ENCODE measurements around the gene TUBG2. TPM values are rescaled to one million over a fixed set of nuclear protein-coding genes. Genes with fewer than 3 reads are reported as not detected.
A peak's percentile ranks its signal among the peaks of the same experiment; 100 is the strongest.

The TUBG2 gene
- total and polyA plus RNA-seq, 9 donors: 19.4 to 30.0 (median 22.9) TPM

- intact Hi-C loops (cut with DNase I): no loop called here
- Histone ChIP-seq H3K27me3 (no peaks in the 10 kb centered on the region), H3K4me1 (ENCODE audit: insufficient read depth) (peaks cover 14% of the 10 kb centered on the region), H3K36me3 (no peaks in the 10 kb centered on the region), H3K27ac (peak overlapping the region; percentile 82 to 84), H3K4me3 (peak overlapping the region; percentile 63), H3K9me3 (no peaks in the 10 kb centered on the region)
- WGBS, 3 donors: 33 to 40% (median 39%) methylated on average over 28 to 30 of the region's 30 CpGs
- DNase-seq: peak in 3 of 5 donors; percentile 52 to 68 (median 61)
- no peak for TF ChIP-seq EP300 (IDR thresholded peaks at IDR 0.05)
- TF ChIP-seq POLR2A (IDR thresholded peaks at IDR 0.05): no peak
- TF ChIP-seq CTCF (IDR thresholded peaks at IDR 0.05): no peak
Measured at GRCh38 chr17:42673266-42673884, 14.3 kb downstream of the TUBG2 start.

GRCh38 chr17:42673885-42674754, 15.0 kb downstream of the TUBG2 start:
- H3K27me3 ChIP-seq: no peaks in the 10 kb centered on the region
- no peaks in the 10 kb centered on the region for H3K36me3 ChIP-seq
- peak overlapping the region; percentile 63 for H3K4me3 ChIP-seq
- intact Hi-C loops (cut with DNase I): no loop called here
- peaks cover 11% of the 10 kb centered on the region for H3K4me1 ChIP-seq (ENCODE audit: insufficient read depth)
- WGBS, 3 donors: 10 to 15% (median 13%) methylated on average over 24 to 32 of the region's 32 CpGs
- TF ChIP-seq EP300 (IDR thresholded peaks at IDR 0.05): no peak
- TF ChIP-seq POLR2A (IDR thresholded peaks at IDR 0.05): no peak
- TF ChIP-seq CTCF (IDR thresholded peaks at IDR 0.05): peak in 2 of 3 donors; percentile 25 to 39
- H3K27ac ChIP-seq: peak overlapping the region; percentile 82 to 84
- no peaks in the 10 kb centered on the region for H3K9me3 ChIP-seq
- DNase-seq: peak; percentile 84 to 92 (median 89)

- Histone ChIP-seq H3K9me3 (no peaks in the 10 kb centered on the region), H3K4me3 (peak overlapping the region; percentile 63), H3K4me1 (ENCODE audit: insufficient read depth) (peaks cover 16% of the 10 kb centered on the region), H3K27me3 (no peaks in the 10 kb centered on the region), H3K36me3 (no peaks in the 10 kb centered on the region), H3K27ac (peak overlapping the region; percentile 82 to 84)
- WGBS, 3 donors: 24 to 36% (median 32%) methylated on average over 9 of the region's 9 CpGs
- intact Hi-C loops (cut with DNase I): loop anchor here in 1 of 4 donors (5.0 kb wide), 1 partner anchor 68 kb away; the partner anchor contains the start of genes RETREG3 and TUBG1
- TF ChIP-seq EP300 (IDR thresholded peaks at IDR 0.05) (no peak), CTCF (IDR thresholded peaks at IDR 0.05) (no peak), POLR2A (IDR thresholded peaks at IDR 0.05) (no peak)
- DNase-seq: peak in 2 of 5 donors; percentile 64 to 67
Measured at GRCh38 chr17:42674755-42675347, 15.8 kb downstream of the TUBG2 start.

GRCh38 chr17:42675348-42675964, 16.4 kb downstream of the TUBG2 start:
- TF ChIP-seq EP300 (IDR thresholded peaks at IDR 0.05) (no peak), CTCF (IDR thresholded peaks at IDR 0.05) (no peak), POLR2A (IDR thresholded peaks at IDR 0.05) (no peak)
- H3K27ac ChIP-seq: peak overlapping the region; percentile 82 to 84
- 0 to 2% (median 1%) methylated on average over 21 to 27 of the region's 27 CpGs for WGBS, 3 donors
- intact Hi-C loops (cut with DNase I): loop anchor here in 1 of 4 donors (5.0 kb wide), 1 partner anchor 68 kb away; the partner anchor contains the start of genes RETREG3 and TUBG1
- peak overlapping the region; percentile 63 for H3K4me3 ChIP-seq
- peaks cover 18% of the 10 kb centered on the region for H3K4me1 ChIP-seq (ENCODE audit: insufficient read depth)
- H3K27me3 ChIP-seq: no peaks in the 10 kb centered on the region
- H3K36me3 ChIP-seq: no peaks in the 10 kb centered on the region
- DNase-seq: peak in 4 of 5 donors; percentile 63 to 83 (median 76)
- H3K9me3 ChIP-seq: no peaks in the 10 kb centered on the region
